OCI-LY3 (cell line): ENCODE data around the gene COTL1.

Source experiments
- CTCF ChIP-seq: fragments of 200-600, 300-600 bp; sonication (generic); IDR thresholded peaks from 2 replicates; pipeline ENCODE4 v1.5.1; 2014; ENCODE audit warnings: antibody characterized with exemption, low read length, low read depth
- EZH2phosphoT487 ChIP-seq: fragments of 200-600 bp; shearing (Covaris generic); IDR thresholded peaks from 2 replicates; pipeline ENCODE4 v1.6.1; 2018; ENCODE audit warnings: antibody characterized with exemption, mixed run types, low read depth

GRCh38 chr16:84572096-84572495 lies 45.8 kb downstream of the COTL1 start:
- TF ChIP-seq CTCF (no peak), EZH2phosphoT487 (no peak)
